GM21825 (cell line): Measurements from ENCODE around the gene AVEN.

Source experiments
- ATAC-seq: cut with Tn5 transposase; IDR thresholded peaks from one replicate; pipeline ENCODE4 v1.9.1; 2021; ENCODE audit warnings: mild to moderate bottlenecking, moderate library complexity; ENCODE audit not compliant: unreplicated experiment

Gene AVEN

GRCh38 chr15:33923446-33923845 lies 115.6 kb downstream of the AVEN start:
- ATAC-seq: no peak

GRCh38 chr15:33915571-33916407 lies 123.2 kb downstream of the AVEN start:
- no peak for ATAC-seq

GRCh38 chr15:33913459-33913858 lies 125.5 kb downstream of the AVEN start:
- ATAC-seq: no peak

- no peak for ATAC-seq
Observed at GRCh38 chr15:33912326-33912725, 126.7 kb downstream of the AVEN start.

- ATAC-seq: no peak
Observed at GRCh38 chr15:33910741-33911140, 128.3 kb downstream of the AVEN start.

GRCh38 chr15:33908406-33908805 lies 130.6 kb downstream of the AVEN start:
- ATAC-seq: no peak

- no peak for ATAC-seq
Observed at GRCh38 chr15:33907326-33907725, 131.7 kb downstream of the AVEN start.

GRCh38 chr15:33903661-33904060 lies 135.3 kb downstream of the AVEN start:
- ATAC-seq: no peak

- no peak for ATAC-seq
Observed at GRCh38 chr15:33902043-33902442, 137.0 kb downstream of the AVEN start.

- ATAC-seq: no peak
Observed at GRCh38 chr15:33894193-33894592, 144.8 kb downstream of the AVEN start.

GRCh38 chr15:33888176-33888575 lies 150.8 kb downstream of the AVEN start:
- ATAC-seq: no peak

GRCh38 chr15:33882921-33883320 lies 156.1 kb downstream of the AVEN start:
- no peak for ATAC-seq

GRCh38 chr15:33874156-33874555 lies 164.8 kb downstream of the AVEN start:
- ATAC-seq: no peak

GRCh38 chr15:33872416-33873106 lies 166.4 kb downstream of the AVEN start:
- no peak for ATAC-seq

GRCh38 chr15:33871980-33872379 lies 167.0 kb downstream of the AVEN start:
- ATAC-seq: no peak

GRCh38 chr15:33866101-33866737 lies 172.8 kb downstream of the AVEN start:
- ATAC-seq: no peak

- no peak for ATAC-seq
Observed at GRCh38 chr15:33865416-33865815, 173.6 kb downstream of the AVEN start.

GRCh38 chr15:33864360-33865075 lies 174.5 kb downstream of the AVEN start:
- ATAC-seq: no peak

GRCh38 chr15:33860754-33861153 lies 178.2 kb downstream of the AVEN start:
- ATAC-seq: no peak

- no peak for ATAC-seq
Observed at GRCh38 chr15:33859992-33860545, 178.9 kb downstream of the AVEN start.

- ATAC-seq: no peak
Observed at GRCh38 chr15:33858836-33859235, 180.2 kb downstream of the AVEN start.
